Large intestine (tissue), 3 donors: ENCODE results near the gene TMC2. TPM values are rescaled to one million over a fixed set of nuclear protein-coding genes. Genes with fewer than 3 reads are reported as not detected.
"Not testable (repeated sequence)": the region's sequence is repeated elsewhere in the genome, so short reads cannot be mapped to it uniquely, and the experiment has no call there.

Experiments
- DNase-seq, 2 donors: peaks; one replicate each; pipeline versions ENCODE4 v3.0.0 to v3.0.0-alpha.2; 2013
- H3K27ac ChIP-seq: one replicate; pipeline ENCODE4 v1.5.1; 2013; ENCODE audit warnings: low read length
- H3K27me3 ChIP-seq: 2 replicates; pipeline ENCODE4 v1.6.1; 2013; ENCODE audit warnings: low read length; ENCODE audit not compliant: control insufficient read depth, insufficient read depth
- H3K36me3 ChIP-seq: 2 replicates; pipeline ENCODE4 v1.6.1; 2013; ENCODE audit warnings: low read length; ENCODE audit not compliant: control insufficient read depth, insufficient read depth
- H3K4me1 ChIP-seq: one replicate; pipeline ENCODE4 v1.6.1; 2013; ENCODE audit warnings: low read length; ENCODE audit not compliant: control insufficient read depth, insufficient read depth
- H3K4me3 ChIP-seq: one replicate; pipeline ENCODE4 v1.5.1; 2013; ENCODE audit warnings: low read length
- H3K9me3 ChIP-seq: one replicate; pipeline ENCODE4 v1.6.1; 2013; ENCODE audit warnings: mild to moderate bottlenecking, low read depth, low read length, moderate library complexity; ENCODE audit not compliant: control insufficient read depth
- whole genome bisulfite sequencing: methylation state at CpG from one replicate; pipeline ENCODE4 v1.1.5; 2013; ENCODE audit warnings: low lambda C conversion rate; ENCODE audit not compliant: insufficient coverage; 5-methylcytosine and 5-hydroxymethylcytosine counted together
- polyA plus RNA-seq: library from polyadenylated mRNA; unstranded; fragments of 120-200 nt; gene quantifications from one replicate; pipeline ENCODE4 v1.2.1, GENCODE V29; 2013

The TMC2 gene
- polyA plus RNA-seq, 1 donor = 0.45 TPM

GRCh38 chr20:2524709-2525506 is 11.5 kb upstream of the TMC2 start:
- Histone ChIP-seq H3K36me3 (no peaks in the 10 kb centered on the region), H3K9me3 (no peaks in the 10 kb centered on the region), H3K27me3 (peaks cover 2% of the 10 kb centered on the region), H3K4me1 (peaks cover 4% of the 10 kb centered on the region), H3K4me3 (peak overlapping the region; percentile 94), H3K27ac (peak overlapping the region; percentile 79)
- DNase-seq = peak in 1 of 2 donors; percentile 60
- no CpG with 5 or more reads among the region's 64 CpGs for WGBS

- not testable (repeated sequence) for H3K27me3 ChIP-seq, H3K4me3 ChIP-seq, DNase-seq, H3K4me1 ChIP-seq, H3K36me3 ChIP-seq, H3K27ac ChIP-seq, H3K9me3 ChIP-seq
- no CpG with 5 or more reads among the region's 5 CpGs for WGBS
Measured at GRCh38 chr20:2526218-2526583, 10.2 kb upstream of the TMC2 start.

- no peaks in the 10 kb centered on the region for H3K9me3 ChIP-seq
- peak in 1 of 2 donors; percentile 29 for DNase-seq
- WGBS = no CpG with 5 or more reads among the region's 6 CpGs
Measured at GRCh38 chr20:2527762-2528161, 8.6 kb upstream of the TMC2 start.

GRCh38 chr20:2528671-2529271 is 7.6 kb upstream of the TMC2 start:
- Histone ChIP-seq H3K27ac (no peak overlapping the region), H3K4me1 (peaks cover 4% of the 10 kb centered on the region), H3K9me3 (no peaks in the 10 kb centered on the region), H3K4me3 (no peak overlapping the region), H3K36me3 (no peaks in the 10 kb centered on the region), H3K27me3 (peaks cover 2% of the 10 kb centered on the region)
- WGBS = no CpG with 5 or more reads among the region's 10 CpGs
- DNase-seq = no peak

More at GRCh38 chr20:2527762-2528161, 8.6 kb upstream of the TMC2 start:
- Histone ChIP-seq H3K4me1 (peaks cover 4% of the 10 kb centered on the region), H3K27me3 (peaks cover 2% of the 10 kb centered on the region), H3K36me3 (no peaks in the 10 kb centered on the region), H3K27ac (no peak overlapping the region), H3K4me3 (no peak overlapping the region)

GRCh38 chr20:2533118-2533517 is 3.3 kb upstream of the TMC2 start:
- DNase-seq = no peak
- WGBS = no CpG with 5 or more reads among the region's 8 CpGs

GRCh38 chr20:2535711-2536559 is 438 bp upstream of the TMC2 start:
- H3K27me3 ChIP-seq = peaks cover 14% of the 10 kb centered on the region
- WGBS = 17% methylated on average over 1 of the region's 12 CpGs
- peaks cover 2% of the 10 kb centered on the region for H3K4me1 ChIP-seq
- no peak for DNase-seq
- H3K27ac ChIP-seq = no peak overlapping the region
- no peaks in the 10 kb centered on the region for H3K36me3 ChIP-seq
- H3K9me3 ChIP-seq = no peaks in the 10 kb centered on the region
- H3K4me3 ChIP-seq = no peak overlapping the region

More at GRCh38 chr20:2533118-2533517, 3.3 kb upstream of the TMC2 start:
- Histone ChIP-seq H3K4me1 (peaks cover 2% of the 10 kb centered on the region), H3K27ac (no peak overlapping the region), H3K9me3 (no peaks in the 10 kb centered on the region), H3K36me3 (no peaks in the 10 kb centered on the region), H3K4me3 (no peak overlapping the region), H3K27me3 (peaks cover 14% of the 10 kb centered on the region)

GRCh38 chr20:2537101-2537500 is 728 bp downstream of the TMC2 start:
- no peaks in the 10 kb centered on the region for H3K36me3 ChIP-seq
- no peak overlapping the region for H3K27ac ChIP-seq
- no CpG with 5 or more reads among the region's 5 CpGs for WGBS
- DNase-seq = no peak
- peaks cover 2% of the 10 kb centered on the region for H3K4me1 ChIP-seq
- no peak overlapping the region for H3K4me3 ChIP-seq
- H3K27me3 ChIP-seq = peaks cover 14% of the 10 kb centered on the region
- no peaks in the 10 kb centered on the region for H3K9me3 ChIP-seq

GRCh38 chr20:2538356-2538755 is 2.0 kb downstream of the TMC2 start:
- peaks cover 2% of the 10 kb centered on the region for H3K4me1 ChIP-seq
- no peaks in the 10 kb centered on the region for H3K9me3 ChIP-seq
- H3K27me3 ChIP-seq = peaks cover 17% of the 10 kb centered on the region
- H3K4me3 ChIP-seq = no peak overlapping the region
- WGBS = no CpG with 5 or more reads among the region's 12 CpGs
- DNase-seq = no peak
- H3K27ac ChIP-seq = no peak overlapping the region
- H3K36me3 ChIP-seq = no peaks in the 10 kb centered on the region

GRCh38 chr20:2538931-2539720 is 2.8 kb downstream of the TMC2 start:
- no peak for DNase-seq
- Histone ChIP-seq H3K36me3 (no peaks in the 10 kb centered on the region), H3K9me3 (no peaks in the 10 kb centered on the region), H3K27me3 (peaks cover 17% of the 10 kb centered on the region), H3K27ac (no peak overlapping the region), H3K4me3 (no peak overlapping the region), H3K4me1 (peaks cover 2% of the 10 kb centered on the region)
- WGBS = 100% methylated on average over 1 of the region's 8 CpGs

GRCh38 chr20:2541940-2542339 is 5.6 kb downstream of the TMC2 start:
- DNase-seq = no peak
- Histone ChIP-seq H3K36me3 (no peaks in the 10 kb centered on the region), H3K4me3 (no peak overlapping the region), H3K27me3 (peaks cover 12% of the 10 kb centered on the region), H3K9me3 (no peaks in the 10 kb centered on the region), H3K27ac (no peak overlapping the region), H3K4me1 (no peaks in the 10 kb centered on the region)
- 100% methylated on average over 1 of the region's 2 CpGs for WGBS
